Measurements from ENCODE around the gene SNX24.
A peak's percentile ranks its signal among the peaks of the same experiment; 100 is the strongest.
"Not testable (repeated sequence)": the region's sequence is repeated elsewhere in the genome, so short reads cannot be mapped to it uniquely, and the experiment has no call there.

The SNX24 gene

GRCh38 chr5:122907276-122907675 is 61.9 kb downstream of the SNX24 start:
- ChIA-PET POLR2A (no interaction called here), CTCF (interaction anchor here (0.6 kb wide), 1 partner anchor 11 kb away, joined by 3 read pairs; no protein-coding TSS in a partner anchor)
- TF ChIP-seq CTCF (IDR thresholded peaks at IDR 0.05; ENCODE audit: control extremely low read depth, extremely low read depth, low read depth, missing control alignments): no peak
- no peak for DNase-seq (ENCODE audit: extremely low spot score)

- CTCF ChIA-PET: no interaction called here
- no peak for TF ChIP-seq CTCF (IDR thresholded peaks at IDR 0.05; ENCODE audit: control extremely low read depth, extremely low read depth, low read depth, missing control alignments)
- POLR2A ChIA-PET: no interaction called here
- no peak for DNase-seq (ENCODE audit: extremely low spot score)
Observed at GRCh38 chr5:122908108-122908507, 62.7 kb downstream of the SNX24 start.

DNA sequence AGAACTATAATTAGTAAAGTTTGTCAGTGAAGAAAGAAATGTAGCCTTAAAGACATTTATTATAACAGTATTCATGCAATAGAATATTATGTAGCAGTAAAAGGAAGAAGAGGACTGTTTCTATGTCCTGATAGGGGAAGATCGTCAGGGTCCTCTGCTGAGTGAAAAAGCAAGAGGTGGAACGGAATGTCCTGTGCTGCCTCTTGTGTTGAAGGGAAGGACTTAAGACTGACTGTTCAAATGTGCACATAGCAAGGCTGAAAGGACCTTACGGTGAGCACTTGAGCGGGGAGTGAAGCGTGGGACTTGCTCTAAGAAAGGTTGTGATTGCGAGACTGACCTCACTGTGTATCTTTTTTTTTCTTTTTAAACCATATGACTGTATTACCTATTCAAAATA is 63.2 kb downstream of the SNX24 start:
- no peak for TF ChIP-seq CTCF (IDR thresholded peaks at IDR 0.05; ENCODE audit: control extremely low read depth, extremely low read depth, low read depth, missing control alignments)
- no peak for DNase-seq (ENCODE audit: extremely low spot score)
- POLR2A ChIA-PET: no interaction called here
- CTCF ChIA-PET: no interaction called here

GRCh38 chr5:122909470-122910100 is 64.2 kb downstream of the SNX24 start:
- no peak for DNase-seq (ENCODE audit: extremely low spot score)
- TF ChIP-seq CTCF (IDR thresholded peaks at IDR 0.05; ENCODE audit: control extremely low read depth, extremely low read depth, low read depth, missing control alignments): no peak
- CTCF ChIA-PET: interaction anchor here (1.1 kb wide), 1 partner anchor 205 kb away, joined by 3 read pairs; no protein-coding TSS in a partner anchor
- POLR2A ChIA-PET: no interaction called here

DNA sequence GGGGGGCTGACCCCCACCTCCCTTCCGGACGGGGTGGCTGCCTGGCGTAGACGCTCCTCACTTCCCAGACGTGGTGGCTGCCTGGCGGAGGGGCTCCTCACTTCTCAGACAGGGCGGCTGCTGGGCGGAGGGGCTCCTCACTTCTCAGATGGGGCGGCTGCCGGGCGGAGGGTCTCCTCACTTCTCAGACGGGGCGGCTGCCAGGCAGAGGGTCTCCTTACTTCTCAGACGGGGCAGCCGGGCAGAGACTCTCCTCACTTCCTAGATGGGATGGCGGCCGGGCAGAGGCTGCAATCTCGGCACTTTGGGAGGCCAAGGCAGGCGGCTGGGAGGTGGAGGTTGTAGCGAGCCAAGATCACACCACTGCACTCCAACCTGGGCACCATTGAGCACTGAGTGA is 68.0 kb downstream of the SNX24 start:
- CTCF ChIA-PET; POLR2A ChIA-PET; DNase-seq (ENCODE audit: extremely low spot score): not testable (repeated sequence)

- peak; percentile 62 for DNase-seq (ENCODE audit: extremely low spot score)
- POLR2A ChIA-PET: no interaction called here
- TF ChIP-seq CTCF (IDR thresholded peaks at IDR 0.05; ENCODE audit: control extremely low read depth, extremely low read depth, low read depth, missing control alignments): no peak
- CTCF ChIA-PET: interaction anchor here (0.9 to 1.6 kb wide), 2 partner anchors 9 to 11 kb away, joined by 3 read pairs; no protein-coding TSS in a partner anchor
Observed at GRCh38 chr5:122915717-122916461, 70.5 kb downstream of the SNX24 start.

DNA sequence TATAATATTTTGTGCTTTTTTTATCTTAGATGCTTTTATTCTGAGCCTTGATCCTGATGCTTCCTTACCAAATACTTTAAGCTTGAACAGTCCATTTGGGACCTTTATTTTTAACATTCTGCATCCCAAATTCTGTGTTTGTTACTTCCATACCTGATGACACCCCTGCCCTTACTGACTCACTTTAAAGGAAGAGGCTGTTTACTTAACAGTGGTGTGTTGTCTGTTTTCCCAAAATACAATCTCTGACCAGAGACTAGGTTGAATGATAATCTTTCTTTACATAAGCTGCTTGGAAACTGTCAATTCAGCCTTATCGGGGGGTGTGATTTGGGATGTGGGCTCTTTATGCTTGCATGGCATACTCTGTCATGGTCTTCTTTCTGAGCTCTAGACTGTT is 71.1 kb downstream of the SNX24 start:
- no peak for TF ChIP-seq CTCF (IDR thresholded peaks at IDR 0.05; ENCODE audit: control extremely low read depth, extremely low read depth, low read depth, missing control alignments)
- POLR2A ChIA-PET: no interaction called here
- CTCF ChIA-PET: interaction anchor here (1.6 kb wide), 1 partner anchor 9 kb away, joined by 3 read pairs; no protein-coding TSS in a partner anchor
- DNase-seq (ENCODE audit: extremely low spot score): no peak
